ENCODE results near the gene LSM12.

The LSM12 gene

DNA sequence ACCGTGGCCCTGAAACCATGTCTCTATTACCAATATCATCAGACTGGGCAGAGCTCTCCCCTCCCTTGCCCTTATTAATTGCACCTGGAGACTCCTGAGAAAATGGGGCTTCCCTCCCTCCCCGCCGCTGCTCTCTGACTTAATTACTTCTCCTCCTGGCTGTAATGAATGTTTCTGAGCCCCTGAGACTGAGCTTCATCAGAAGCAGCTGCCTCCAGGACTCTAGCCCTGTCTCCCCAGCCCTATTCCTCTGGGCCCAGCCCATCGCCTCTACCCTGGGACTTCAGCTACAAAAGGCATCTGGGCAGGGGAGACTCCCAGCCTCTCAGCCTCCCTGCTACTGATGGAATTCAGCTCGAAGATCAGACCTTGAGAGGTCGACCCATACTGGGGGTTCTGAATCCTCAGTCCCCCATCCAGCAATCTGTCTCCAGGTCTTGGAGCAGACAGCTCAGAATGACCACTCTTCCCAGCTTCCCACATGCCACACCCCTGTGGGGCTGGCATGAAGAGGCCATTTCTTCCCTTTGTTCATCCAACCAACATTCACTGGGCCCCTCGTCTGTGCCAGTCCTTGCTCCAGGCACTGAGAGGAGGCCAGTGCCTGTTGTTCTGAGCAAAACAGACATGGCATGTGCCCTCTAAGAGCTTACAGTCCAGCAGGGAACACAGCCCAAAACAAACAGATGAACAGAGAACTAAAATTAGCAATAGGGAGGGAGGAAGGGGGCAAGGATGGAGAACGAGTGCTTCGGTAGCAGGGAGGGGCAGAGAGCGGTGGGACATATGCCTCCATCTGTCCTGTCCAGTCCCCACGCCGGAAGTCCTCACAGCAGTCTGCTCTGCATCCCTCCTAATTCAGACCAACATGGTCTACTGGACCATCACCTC, 79.1 kb downstream of the LSM12 start:
- H3K27me3 ChIP-seq (ENCODE audit: control insufficient read depth, low read length) = peaks cover under 1% of the 10 kb centered on the region; the same call in 1 of the 2 replicates

DNA sequence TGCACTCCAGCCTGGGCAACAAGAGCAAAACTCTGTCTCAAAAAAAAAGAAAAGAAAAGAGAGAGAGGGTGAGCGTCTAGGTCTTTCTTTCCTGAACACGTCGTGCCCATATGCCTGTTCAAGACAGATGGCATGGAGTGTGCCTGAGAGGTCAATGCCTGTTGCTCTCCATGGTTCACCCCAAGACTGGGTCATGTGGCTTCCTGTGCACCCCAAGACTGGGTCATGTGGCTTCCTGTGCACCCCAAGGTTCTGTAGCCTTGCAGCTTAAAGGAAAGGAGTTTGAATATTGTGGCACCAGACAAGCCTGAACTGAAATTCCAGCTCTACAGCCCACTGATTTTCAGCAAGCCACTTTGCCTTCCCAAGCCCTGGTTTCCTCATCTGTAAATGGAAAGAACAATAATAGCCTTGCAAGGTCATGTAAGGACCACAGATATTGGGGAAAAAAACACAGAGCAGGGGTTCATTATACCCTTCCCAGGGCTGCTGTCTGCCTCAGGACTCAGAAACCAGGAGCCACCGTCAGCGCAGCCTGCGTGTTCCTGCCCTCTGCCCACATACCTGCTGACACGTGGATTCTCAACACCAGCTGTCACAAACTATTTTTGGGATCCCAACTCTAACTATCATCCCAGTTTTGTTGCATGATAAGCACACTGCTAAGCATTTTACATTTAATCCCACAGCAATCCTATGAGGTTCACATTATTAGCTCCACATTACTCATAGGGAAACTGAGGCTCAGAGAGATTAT, 80.1 kb downstream of the LSM12 start:
- Histone ChIP-seq H3K4me2 (ENCODE audit: low read length) (no peak overlapping the region), H3K9me3 (ENCODE audit: control insufficient read depth, insufficient read depth, low read length) (no peaks in the 10 kb centered on the region), H4K20me1 (ENCODE audit: control insufficient read depth, insufficient read depth, low read depth, low read length) (no peaks in the 10 kb centered on the region), H3K9me2 (replicated peaks; ENCODE audit: control insufficient read depth, low read length) (no peaks in the 10 kb centered on the region), H3F3A (ENCODE audit: control insufficient read depth, insufficient read depth) (no peaks in the 10 kb centered on the region), H3K36me3 (ENCODE audit: control insufficient read depth, low read length) (no peaks in the 10 kb centered on the region), H3K79me2 (ENCODE audit: control insufficient read depth, low read length) (no peaks in the 10 kb centered on the region), H3K27ac (ENCODE audit: low read depth, low read length) (no peak overlapping the region), H3K4me1 (ENCODE audit: control insufficient read depth, low read length) (no peaks in the 10 kb centered on the region), H3K27me3 (ENCODE audit: control insufficient read depth, low read length) (peaks cover 2% of the 10 kb centered on the region; the same call in 1 of the 2 replicates), H3K4me3 (ENCODE audit: low read length) (no peak overlapping the region)
- TF ChIP-seq, protein P1, sequence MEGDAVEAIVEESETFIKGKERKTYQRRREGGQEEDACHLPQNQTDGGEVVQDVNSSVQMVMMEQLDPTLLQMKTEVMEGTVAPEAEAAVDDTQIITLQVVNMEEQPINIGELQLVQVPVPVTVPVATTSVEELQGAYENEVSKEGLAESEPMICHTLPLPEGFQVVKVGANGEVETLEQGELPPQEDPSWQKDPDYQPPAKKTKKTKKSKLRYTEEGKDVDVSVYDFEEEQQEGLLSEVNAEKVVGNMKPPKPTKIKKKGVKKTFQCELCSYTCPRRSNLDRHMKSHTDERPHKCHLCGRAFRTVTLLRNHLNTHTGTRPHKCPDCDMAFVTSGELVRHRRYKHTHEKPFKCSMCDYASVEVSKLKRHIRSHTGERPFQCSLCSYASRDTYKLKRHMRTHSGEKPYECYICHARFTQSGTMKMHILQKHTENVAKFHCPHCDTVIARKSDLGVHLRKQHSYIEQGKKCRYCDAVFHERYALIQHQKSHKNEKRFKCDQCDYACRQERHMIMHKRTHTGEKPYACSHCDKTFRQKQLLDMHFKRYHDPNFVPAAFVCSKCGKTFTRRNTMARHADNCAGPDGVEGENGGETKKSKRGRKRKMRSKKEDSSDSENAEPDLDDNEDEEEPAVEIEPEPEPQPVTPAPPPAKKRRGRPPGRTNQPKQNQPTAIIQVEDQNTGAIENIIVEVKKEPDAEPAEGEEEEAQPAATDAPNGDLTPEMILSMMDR (IDR thresholded peaks at IDR 0.05; ENCODE audit: low read depth, low read length, poor library complexity, severe bottlenecking) = no peak
- no peak for TF ChIP-seq EZH2phosphoT487 (IDR thresholded peaks at IDR 0.05; ENCODE audit: borderline replicate concordance, low read length)

More for the DNA sequence above, 79.1 kb downstream of the LSM12 start:
- Histone ChIP-seq H3K4me1 (ENCODE audit: control insufficient read depth, low read length) (no peaks in the 10 kb centered on the region), H3K4me3 (ENCODE audit: low read length) (no peak overlapping the region), H3K9me3 (ENCODE audit: control insufficient read depth, insufficient read depth, low read length) (no peaks in the 10 kb centered on the region), H3F3A (ENCODE audit: control insufficient read depth, insufficient read depth) (no peaks in the 10 kb centered on the region), H3K27ac (ENCODE audit: low read depth, low read length) (no peak overlapping the region), H3K79me2 (ENCODE audit: control insufficient read depth, low read length) (no peaks in the 10 kb centered on the region), H4K20me1 (ENCODE audit: control insufficient read depth, insufficient read depth, low read depth, low read length) (no peaks in the 10 kb centered on the region), H3K4me2 (ENCODE audit: low read length) (no peak overlapping the region), H3K36me3 (ENCODE audit: control insufficient read depth, low read length) (no peaks in the 10 kb centered on the region), H3K9me2 (replicated peaks; ENCODE audit: control insufficient read depth, low read length) (no peaks in the 10 kb centered on the region)
- TF ChIP-seq, protein P1 (IDR thresholded peaks at IDR 0.05; ENCODE audit: low read depth, low read length, poor library complexity, severe bottlenecking) = no peak
- TF ChIP-seq EZH2phosphoT487 (IDR thresholded peaks at IDR 0.05; ENCODE audit: borderline replicate concordance, low read length) = no peak

DNA sequence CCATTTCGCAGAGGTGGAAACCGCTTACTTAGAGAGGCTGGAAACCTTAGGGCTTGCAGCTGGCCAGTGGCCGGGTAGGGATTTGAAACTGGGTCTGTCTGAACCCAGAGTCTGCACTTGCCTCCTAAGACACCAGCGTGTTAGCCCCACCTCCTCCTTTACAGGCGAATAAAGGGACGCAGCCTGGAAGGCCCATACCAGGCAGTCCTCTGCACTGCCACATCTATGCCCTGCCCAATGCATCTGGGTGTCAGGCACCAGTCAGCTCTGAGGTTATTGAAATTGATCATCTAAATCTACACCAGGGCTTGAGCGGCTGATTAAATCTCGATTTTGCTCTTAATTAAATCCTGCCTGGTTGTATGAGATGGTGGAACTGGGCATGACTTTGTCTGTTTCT, 82.0 kb downstream of the LSM12 start:
- Histone ChIP-seq H3K4me2 (ENCODE audit: low read length) (no peak overlapping the region), H3F3A (ENCODE audit: control insufficient read depth, insufficient read depth) (no peaks in the 10 kb centered on the region), H3K4me1 (ENCODE audit: control insufficient read depth, low read length) (no peaks in the 10 kb centered on the region), H3K36me3 (ENCODE audit: control insufficient read depth, low read length) (no peaks in the 10 kb centered on the region), H3K27ac (ENCODE audit: low read depth, low read length) (no peak overlapping the region), H3K27me3 (ENCODE audit: control insufficient read depth, low read length) (peaks cover 2% of the 10 kb centered on the region; the same call in 1 of the 2 replicates), H3K9me2 (replicated peaks; ENCODE audit: control insufficient read depth, low read length) (no peaks in the 10 kb centered on the region), H4K20me1 (ENCODE audit: control insufficient read depth, insufficient read depth, low read depth, low read length) (no peaks in the 10 kb centered on the region), H3K79me2 (ENCODE audit: control insufficient read depth, low read length) (no peaks in the 10 kb centered on the region), H3K4me3 (ENCODE audit: low read length) (no peak overlapping the region), H3K9me3 (ENCODE audit: control insufficient read depth, insufficient read depth, low read length) (no peaks in the 10 kb centered on the region)
- TF ChIP-seq, protein P1 (IDR thresholded peaks at IDR 0.05; ENCODE audit: low read depth, low read length, poor library complexity, severe bottlenecking) = no peak
- no peak for TF ChIP-seq EZH2phosphoT487 (IDR thresholded peaks at IDR 0.05; ENCODE audit: borderline replicate concordance, low read length)
